22Rv1 (cell line): ENCODE data around the gene HTT.
A peak's percentile ranks its signal among the peaks of the same experiment; 100 is the strongest.

ENCODE experiments used
- H3K27ac ChIP-seq: fragments of 450-650 bp; 2 replicates; pipeline ENCODE4 v1.5.1; 2017
- ZFX ChIP-seq: fragments of 450-650 bp; IDR thresholded peaks from 2 replicates; pipeline ENCODE4 v1.6.1; 2017; ENCODE audit warnings: antibody characterized with exemption, borderline replicate concordance
- TF ChIP-seq, protein P1 (sequence below): fragments of 450-650 bp; IDR thresholded peaks from 2 replicates; pipeline ENCODE4 v1.5.1; 2017; ENCODE audit warnings: mild to moderate bottlenecking

Gene HTT

DNA sequence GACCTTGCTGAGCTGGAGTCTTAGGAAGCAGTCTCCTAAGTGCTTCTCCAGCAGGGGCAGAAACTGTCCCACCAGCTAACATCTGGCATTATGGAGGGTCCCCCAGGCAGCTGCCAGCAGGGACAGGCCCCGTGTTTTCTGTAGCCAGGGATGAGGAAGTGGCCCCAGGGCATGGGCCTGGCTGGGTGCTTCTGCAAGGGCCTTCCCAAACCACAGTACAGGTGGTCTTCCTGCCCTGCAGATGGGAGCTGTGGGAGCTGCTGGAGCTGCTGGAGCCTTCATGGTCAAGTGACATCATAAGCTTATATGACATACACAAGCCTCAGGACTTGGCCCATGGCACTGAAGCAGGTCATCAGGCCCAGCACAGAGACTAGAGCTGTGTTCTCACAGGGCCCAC lies 169.5 kb downstream of the HTT start:
- no peak for TF ChIP-seq ZFX
- TF ChIP-seq, protein P1, sequence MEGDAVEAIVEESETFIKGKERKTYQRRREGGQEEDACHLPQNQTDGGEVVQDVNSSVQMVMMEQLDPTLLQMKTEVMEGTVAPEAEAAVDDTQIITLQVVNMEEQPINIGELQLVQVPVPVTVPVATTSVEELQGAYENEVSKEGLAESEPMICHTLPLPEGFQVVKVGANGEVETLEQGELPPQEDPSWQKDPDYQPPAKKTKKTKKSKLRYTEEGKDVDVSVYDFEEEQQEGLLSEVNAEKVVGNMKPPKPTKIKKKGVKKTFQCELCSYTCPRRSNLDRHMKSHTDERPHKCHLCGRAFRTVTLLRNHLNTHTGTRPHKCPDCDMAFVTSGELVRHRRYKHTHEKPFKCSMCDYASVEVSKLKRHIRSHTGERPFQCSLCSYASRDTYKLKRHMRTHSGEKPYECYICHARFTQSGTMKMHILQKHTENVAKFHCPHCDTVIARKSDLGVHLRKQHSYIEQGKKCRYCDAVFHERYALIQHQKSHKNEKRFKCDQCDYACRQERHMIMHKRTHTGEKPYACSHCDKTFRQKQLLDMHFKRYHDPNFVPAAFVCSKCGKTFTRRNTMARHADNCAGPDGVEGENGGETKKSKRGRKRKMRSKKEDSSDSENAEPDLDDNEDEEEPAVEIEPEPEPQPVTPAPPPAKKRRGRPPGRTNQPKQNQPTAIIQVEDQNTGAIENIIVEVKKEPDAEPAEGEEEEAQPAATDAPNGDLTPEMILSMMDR = no peak
- H3K27ac ChIP-seq = no peak overlapping the region

DNA sequence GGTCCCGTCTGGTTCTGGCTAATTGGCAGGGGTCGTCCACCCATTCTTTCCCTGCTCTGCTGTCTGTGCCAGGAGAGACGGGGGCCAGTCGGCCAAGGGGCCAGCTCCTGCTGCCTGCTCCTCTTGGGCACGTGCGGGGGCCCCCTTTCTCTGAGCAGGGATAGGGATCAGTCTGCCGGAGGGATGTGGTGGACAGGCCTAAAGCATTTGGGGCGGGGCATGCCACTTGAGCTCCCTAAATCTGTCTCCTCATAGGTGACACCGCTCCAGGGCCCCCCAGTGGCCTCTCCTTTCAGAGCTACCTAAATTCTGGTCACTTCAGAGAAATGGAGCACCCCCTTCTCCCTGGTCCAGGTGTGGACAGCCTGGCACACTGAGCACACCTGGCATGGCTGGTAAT lies 170.3 kb downstream of the HTT start:
- TF ChIP-seq, protein P1 = no peak
- TF ChIP-seq ZFX = no peak
- H3K27ac ChIP-seq = no peak overlapping the region

DNA sequence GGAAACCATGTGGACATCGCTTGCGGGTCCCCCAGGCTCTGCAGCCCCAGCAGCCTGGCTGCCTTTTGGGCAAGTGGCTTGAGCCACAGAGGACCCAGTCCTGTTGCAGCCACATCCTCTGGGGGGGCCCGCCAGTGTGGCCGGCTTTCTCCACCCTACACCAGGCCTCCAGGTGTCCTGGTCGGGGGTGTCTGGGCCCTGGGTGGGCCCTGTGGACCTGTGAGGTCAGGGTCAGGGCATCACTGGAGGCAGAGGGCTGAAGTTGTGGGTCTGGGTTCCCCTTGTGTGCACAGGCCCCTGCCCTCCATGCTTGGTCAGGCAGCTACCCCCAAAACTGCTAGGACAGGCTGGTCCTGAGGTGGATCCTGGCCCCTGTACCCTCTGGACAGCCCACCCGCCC lies 171.2 kb downstream of the HTT start:
- TF ChIP-seq, protein P1 = no peak
- TF ChIP-seq ZFX = no peak
- H3K27ac ChIP-seq = no peak overlapping the region

DNA sequence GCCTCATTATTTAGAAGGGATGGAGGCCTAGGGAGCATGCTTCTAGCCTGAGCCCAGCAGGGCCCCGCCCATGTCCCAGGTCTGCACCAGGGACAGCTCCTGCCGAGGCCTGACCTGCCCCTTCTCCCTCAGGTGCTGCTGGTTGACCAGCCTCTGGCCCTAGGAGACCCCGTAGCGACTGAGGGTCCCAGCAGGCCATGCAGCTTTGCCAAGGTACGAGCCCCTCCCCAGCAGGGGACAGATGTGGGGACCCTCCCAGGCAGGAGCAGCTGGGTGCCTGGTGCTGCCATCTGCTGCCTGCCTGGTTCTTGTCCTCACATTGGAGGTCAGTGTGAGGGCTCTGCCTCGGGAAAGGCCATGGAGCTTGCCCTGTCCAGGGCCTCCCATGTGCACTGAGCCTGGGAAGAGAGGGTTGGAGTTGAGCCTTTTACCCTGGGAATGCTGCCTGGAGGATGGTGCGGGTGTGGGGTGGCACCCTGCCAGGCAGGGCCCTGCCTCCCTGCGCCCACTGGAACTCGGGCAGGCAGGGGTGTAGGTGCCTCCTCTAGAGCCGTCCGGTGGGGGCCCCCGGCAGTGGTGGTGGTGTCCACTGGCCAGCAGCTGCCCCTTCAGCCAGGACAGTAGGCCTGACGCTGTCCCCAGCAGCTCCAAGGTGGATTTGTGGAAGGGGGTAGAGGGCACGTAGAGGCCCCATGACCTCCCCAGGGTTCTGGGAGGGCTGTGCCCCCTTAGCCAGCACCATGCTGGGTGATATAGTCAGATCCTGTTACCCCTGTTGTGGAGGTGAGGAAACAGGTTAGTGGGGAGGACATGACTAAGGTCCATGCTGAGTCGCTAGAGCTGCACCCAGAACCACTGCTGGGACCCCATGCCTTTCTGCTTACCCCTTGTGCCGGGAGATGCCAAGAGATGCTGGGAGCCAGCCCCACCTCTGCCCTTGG lies 172.2 kb downstream of the HTT start:
- TF ChIP-seq, protein P1 = 0 out of 2 replicates have a peak, but pooled peaks have one; percentile 12
- TF ChIP-seq ZFX = no peak
- H3K27ac ChIP-seq = no peak overlapping the region

DNA sequence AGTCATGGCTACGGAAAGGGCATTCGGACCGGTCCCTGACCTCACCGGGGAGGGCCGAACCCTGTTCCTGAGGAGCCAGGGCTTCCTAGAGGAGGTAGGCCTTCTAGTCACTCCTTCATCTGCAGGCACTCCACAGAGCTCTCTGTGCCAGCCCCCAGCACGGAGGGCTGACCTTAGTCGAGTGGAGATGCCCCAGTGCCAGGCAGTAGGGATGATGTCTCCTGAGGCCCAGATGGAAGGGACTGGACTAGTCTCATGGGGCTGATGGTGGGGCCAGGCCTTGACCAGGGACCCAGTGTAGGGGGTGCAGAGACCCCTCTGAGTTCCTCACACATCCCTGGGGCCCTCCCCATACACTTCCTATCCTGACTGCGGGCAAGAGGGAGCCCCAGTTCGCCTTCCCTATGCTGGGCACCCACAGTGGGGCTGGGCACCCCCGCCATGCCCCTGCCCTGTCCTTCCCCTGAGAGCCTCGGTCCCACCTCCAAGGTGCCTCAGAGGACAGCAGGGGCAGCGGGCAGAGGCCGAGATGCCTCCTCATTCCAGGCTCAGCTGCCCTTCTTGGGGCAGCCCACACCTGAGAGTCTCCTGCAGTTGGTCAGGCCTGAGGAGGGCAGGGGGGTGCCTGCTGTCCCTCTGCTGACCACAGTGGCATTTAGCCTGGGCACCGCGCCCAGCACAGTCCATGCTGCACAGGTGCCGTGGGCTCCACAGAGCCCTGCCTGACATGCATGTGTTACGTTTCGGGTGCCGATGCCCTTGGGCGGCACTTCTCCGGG lies 173.1 kb downstream of the HTT start:
- no peak for TF ChIP-seq ZFX
- TF ChIP-seq, protein P1 = no peak

DNA sequence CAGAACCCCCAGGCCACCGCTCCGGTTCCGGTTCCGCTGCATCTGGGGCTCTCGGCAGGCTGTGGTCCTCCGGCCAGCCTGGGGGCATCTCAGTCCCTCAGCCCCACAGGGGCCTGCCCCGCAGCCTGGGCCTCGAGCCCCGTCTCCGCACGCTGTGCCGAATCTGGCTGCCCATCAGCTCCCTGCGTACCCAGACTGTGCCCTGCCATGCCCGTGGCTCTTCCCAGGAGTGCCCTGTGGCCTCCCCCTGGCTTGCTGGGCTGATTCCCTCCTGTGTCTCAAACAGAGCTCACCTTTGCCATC lies 173.6 kb downstream of the HTT start:
- TF ChIP-seq ZFX = no peak
- TF ChIP-seq, protein P1 = no peak
- no peak overlapping the region for H3K27ac ChIP-seq

More for the DNA sequence above, 173.1 kb downstream of the HTT start:
- H3K27ac ChIP-seq = no peak overlapping the region
